Hepatocyte (in vitro differentiated cells): ENCODE measurements around the gene MRPS23. TPM values are rescaled to one million over a fixed set of nuclear protein-coding genes. Genes with fewer than 3 reads are reported as not detected.

ENCODE experiments used
- DNase-seq: peaks from one replicate; pipeline ENCODE4 v3.0.0-alpha.2; 2016; ENCODE audit warnings: low spot score
- H2AFZ ChIP-seq: fragments of 200-600 bp; sonication (generic); 2 replicates; pipeline ENCODE4 v1.6.0; 2016; ENCODE audit warnings: antibody characterized with exemption, mild to moderate bottlenecking
- H3K27ac ChIP-seq: fragments of 200-600 bp; sonication (generic); 2 replicates; pipeline ENCODE4 v1.5.1; 2016; ENCODE audit warnings: mild to moderate bottlenecking
- H3K27me3 ChIP-seq: fragments of 200-600 bp; sonication (generic); 2 replicates; pipeline ENCODE4 v1.6.1; 2016
- H3K36me3 ChIP-seq: fragments of 200-600 bp; sonication (generic); replicated peaks from 2 replicates; pipeline ENCODE4 v1.5.1; 2016; ENCODE audit warnings: low read depth; ENCODE audit not compliant: insufficient read depth
- H3K4me1 ChIP-seq: fragments of 200-600 bp; sonication (generic); 2 replicates; pipeline ENCODE4 v1.5.1; 2016; ENCODE audit warnings: mild to moderate bottlenecking, moderate library complexity; ENCODE audit not compliant: insufficient read depth
- H3K4me2 ChIP-seq: fragments of 200-600 bp; sonication (generic); 2 replicates; pipeline ENCODE4 v1.6.0; 2016
- H3K4me3 ChIP-seq: fragments of 200-600 bp; sonication (generic); 2 replicates; pipeline ENCODE4 v1.5.1; 2016; ENCODE audit warnings: mild to moderate bottlenecking
- H3K79me2 ChIP-seq: fragments of 200-600 bp; sonication (generic); 2 replicates; pipeline ENCODE4 v1.6.0; 2017; ENCODE audit warnings: mild to moderate bottlenecking
- H3K9me2 ChIP-seq: fragments of 200-600 bp; sonication (generic); replicated peaks from 2 replicates; pipeline ENCODE4 v1.6.0; 2017; ENCODE audit warnings: mild to moderate bottlenecking; ENCODE audit not compliant: insufficient read depth
- H3K9me3 ChIP-seq: fragments of 200-600 bp; sonication (generic); 2 replicates; pipeline ENCODE4 v1.5.1; 2016; ENCODE audit warnings: low read depth, mild to moderate bottlenecking
- H4K20me1 ChIP-seq: fragments of 200-600 bp; sonication (generic); 2 replicates; pipeline ENCODE4 v1.6.0; 2016; ENCODE audit warnings: mild to moderate bottlenecking; ENCODE audit not compliant: insufficient read depth, poor library complexity, severe bottlenecking
- CTCF ChIP-seq: fragments of 200-600 bp; sonication (generic); IDR thresholded peaks from 2 replicates; pipeline ENCODE4 v1.5.1; 2016; ENCODE audit warnings: antibody characterized with exemption, mild to moderate bottlenecking; ENCODE audit not compliant: poor library complexity
- EZH2 ChIP-seq: fragments of 200-600 bp; sonication (generic); IDR thresholded peaks from 2 replicates; pipeline ENCODE4 v1.6.1; 2016; ENCODE audit warnings: antibody characterized with exemption, mild to moderate bottlenecking, borderline replicate concordance
- EZH2phosphoT487 ChIP-seq: fragments of 200-600 bp; sonication (generic); IDR thresholded peaks from one replicate; pipeline ENCODE4 v1.6.1; 2018; ENCODE audit warnings: antibody characterized with exemption, mild to moderate bottlenecking, low read depth, moderate library complexity; ENCODE audit not compliant: unreplicated experiment, severe bottlenecking
- WGBS: methylation state at CpG from one replicate; pipeline ENCODE4 v1.1.6; 2016; ENCODE audit warnings: low lambda C conversion rate; ENCODE audit errors: missing lambda C conversion rate; 5-methylcytosine and 5-hydroxymethylcytosine counted together
- polyA plus RNA-seq: library from polyadenylated mRNA; unstranded; fragments of >200 nt; fragmentation: Nextera tagmentation; extraction: Ambion mirVana; gene quantifications from 2 replicates; pipeline ENCODE4 v1.2.1, GENCODE V29; 2016
- total RNA-seq: library from RNA; depleted of rRNA; stranded (reverse); fragments of >200 nt; gene quantifications from 2 replicates; pipeline ENCODE4 v1.2.3, GENCODE V29; 2014

MRPS23 gene
- total and polyA plus RNA-seq, 2 experiments from 2014 or later: 21.9 to 44.2 TPM

GRCh38 chr17:57838453-57838852 is 11.4 kb downstream of the MRPS23 start:
- Histone ChIP-seq H3K4me3 (no peak overlapping the region), H3K27ac (no peak overlapping the region), H3K9me2 (no peaks in the 10 kb centered on the region), H3K36me3 (no peaks in the 10 kb centered on the region), H3K79me2 (peaks cover 5% of the 10 kb centered on the region), H3K27me3 (no peaks in the 10 kb centered on the region), H2AFZ (no peak overlapping the region), H3K4me2 (no peak overlapping the region), H4K20me1 (no peaks in the 10 kb centered on the region), H3K9me3 (no peaks in the 10 kb centered on the region), H3K4me1 (no peaks in the 10 kb centered on the region)
- 79% methylated on average over 4 of the region's 4 CpGs for WGBS
- DNase-seq: no peak
- TF ChIP-seq EZH2phosphoT487 (no peak), CTCF (no peak), EZH2 (no peak)

GRCh38 chr17:57835333-57835900 is 14.4 kb downstream of the MRPS23 start:
- 98% methylated on average over 2 of the region's 2 CpGs for WGBS
- Histone ChIP-seq H3K4me1 (no peaks in the 10 kb centered on the region), H3K9me3 (no peaks in the 10 kb centered on the region), H3K27ac (no peak overlapping the region), H3K27me3 (no peaks in the 10 kb centered on the region), H3K4me3 (no peak overlapping the region), H3K79me2 (no peaks in the 10 kb centered on the region), H3K4me2 (no peak overlapping the region), H4K20me1 (no peaks in the 10 kb centered on the region), H3K9me2 (no peaks in the 10 kb centered on the region), H2AFZ (no peak overlapping the region), H3K36me3 (no peaks in the 10 kb centered on the region)
- no peak for DNase-seq
- TF ChIP-seq EZH2: no peak
- TF ChIP-seq CTCF: no peak
- no peak for TF ChIP-seq EZH2phosphoT487

- Histone ChIP-seq H3K27me3 (no peaks in the 10 kb centered on the region), H4K20me1 (no peaks in the 10 kb centered on the region), H3K4me2 (no peak overlapping the region), H3K4me3 (no peak overlapping the region), H2AFZ (no peak overlapping the region), H3K79me2 (no peaks in the 10 kb centered on the region), H3K36me3 (no peaks in the 10 kb centered on the region), H3K4me1 (no peaks in the 10 kb centered on the region), H3K9me2 (no peaks in the 10 kb centered on the region), H3K9me3 (no peaks in the 10 kb centered on the region), H3K27ac (no peak overlapping the region)
- 70% methylated on average over 12 of the region's 13 CpGs for WGBS
- no peak for DNase-seq
- TF ChIP-seq EZH2phosphoT487: no peak
- no peak for TF ChIP-seq EZH2
These were observed 15.6 kb downstream of the MRPS23 start for GRCh38 chr17:57834146-57834741.

- Histone ChIP-seq H3K36me3 (no peaks in the 10 kb centered on the region), H3K79me2 (no peaks in the 10 kb centered on the region), H3K4me1 (no peaks in the 10 kb centered on the region), H3K27ac (peak overlapping the region; percentile 11), H3K9me2 (no peaks in the 10 kb centered on the region), H4K20me1 (no peaks in the 10 kb centered on the region), H3K4me3 (peak overlapping the region; percentile 24), H2AFZ (peak overlapping the region; percentile 39), H3K9me3 (no peaks in the 10 kb centered on the region), H3K4me2 (peak overlapping the region; percentile 85), H3K27me3 (no peaks in the 10 kb centered on the region)
- DNase-seq: peak; percentile 88
- 10% methylated on average over 13 of the region's 13 CpGs for WGBS
- TF ChIP-seq EZH2phosphoT487 (no peak), CTCF (peak; percentile 94), EZH2 (no peak)
These were observed 16.5 kb downstream of the MRPS23 start for GRCh38 chr17:57833179-57833939.
